GF-D8 (cell line): ENCODE data around the gene SRSF3.
A peak's percentile ranks its signal among the peaks of the same experiment; 100 is the strongest.
"Not testable (repeated sequence)": the region's sequence is repeated elsewhere in the genome, so short reads cannot be mapped to it uniquely, and the experiment has no call there.

ENCODE experiments used
- DNase-seq: peaks from one replicate; lab custom pipeline; 2025; lab: John Stamatoyannopoulos, UW

SRSF3 gene

GRCh38 chr6:36576578-36576977 is 17.6 kb upstream of the SRSF3 start:
- DNase-seq = no peak

DNA sequence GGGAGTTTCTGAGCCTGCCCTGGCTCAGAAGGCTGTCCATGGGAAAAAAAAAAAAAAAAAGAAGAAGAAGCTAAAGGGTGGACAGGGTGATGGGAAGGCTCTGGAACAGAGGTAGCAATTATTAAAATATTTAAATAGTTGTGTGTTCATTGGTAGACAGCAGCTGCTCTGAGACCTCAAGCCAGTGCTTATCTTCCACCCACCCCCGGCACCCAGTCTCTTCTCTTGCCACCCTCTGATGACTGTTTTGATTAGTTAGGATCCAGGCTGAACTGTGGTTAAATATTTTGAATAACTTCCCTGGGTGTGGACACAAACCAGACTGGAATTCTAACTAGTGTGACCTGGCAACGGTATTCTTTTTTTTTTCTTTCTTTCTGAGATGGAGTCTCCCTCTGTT is 16.9 kb upstream of the SRSF3 start:
- DNase-seq = no peak

GRCh38 chr6:36578030-36578429 is 16.1 kb upstream of the SRSF3 start:
- no peak for DNase-seq

- no peak for DNase-seq
Measured at GRCh38 chr6:36578431-36578830, 15.7 kb upstream of the SRSF3 start.

DNA sequence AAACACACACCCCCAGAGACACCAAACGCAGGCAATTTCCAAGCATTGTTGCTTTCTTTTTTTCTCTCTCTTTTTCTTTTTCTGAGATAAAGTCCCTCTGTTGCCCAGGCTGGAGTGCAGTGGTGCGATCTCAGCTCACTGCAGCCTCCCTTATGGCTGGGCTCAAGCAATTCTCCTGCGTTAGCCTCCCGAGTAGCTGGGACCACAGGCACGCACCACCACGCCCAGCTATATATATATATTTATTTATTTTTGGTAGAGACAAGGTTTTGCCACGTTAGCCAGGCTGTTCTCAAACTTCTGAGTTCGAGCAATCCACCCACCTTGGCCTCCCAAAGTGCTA is 14.0 kb upstream of the SRSF3 start:
- no peak for DNase-seq

DNA sequence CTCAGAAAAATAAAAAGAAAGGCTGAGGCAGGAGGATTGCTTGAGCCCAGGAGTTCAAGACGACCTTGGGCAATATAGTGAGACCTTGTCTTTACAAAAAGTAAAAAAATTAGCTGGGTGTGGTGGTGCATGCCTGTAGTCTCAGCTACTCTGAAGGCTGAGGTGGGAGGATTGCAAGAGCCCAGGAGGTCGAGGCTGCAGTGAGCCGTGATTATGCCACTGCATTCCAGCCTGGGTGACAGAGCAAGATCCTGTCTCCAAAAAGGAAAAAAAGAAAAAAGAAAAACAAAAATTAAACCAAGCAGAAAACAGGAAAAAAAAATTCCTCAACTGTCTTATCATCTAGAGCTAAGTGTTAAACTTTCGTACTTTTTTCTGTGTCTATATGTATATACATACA is 12.4 kb upstream of the SRSF3 start:
- no peak for DNase-seq

DNA sequence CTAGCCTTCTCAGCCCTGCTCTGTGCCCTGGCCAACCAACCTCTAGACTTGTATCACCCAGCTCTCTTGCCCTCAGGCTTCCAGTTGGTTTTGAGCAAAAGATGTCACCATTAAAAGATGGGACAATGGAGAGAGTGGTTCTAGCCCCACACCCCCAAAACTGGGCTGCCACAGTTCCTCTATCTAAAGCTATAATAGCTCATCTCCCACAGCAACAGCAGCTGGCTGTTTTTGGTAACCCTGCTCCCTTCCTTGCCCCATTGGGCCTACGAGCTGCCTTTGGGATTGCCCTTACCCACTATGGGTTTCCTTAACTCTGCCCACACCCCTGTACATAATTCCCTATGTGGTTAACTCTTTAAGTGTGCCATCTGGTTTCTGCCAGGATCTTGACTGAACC is 7.6 kb upstream of the SRSF3 start:
- DNase-seq = no peak

- DNase-seq = not testable (repeated sequence)
Measured at GRCh38 chr6:36589025-36589400, 5.1 kb upstream of the SRSF3 start.

DNA sequence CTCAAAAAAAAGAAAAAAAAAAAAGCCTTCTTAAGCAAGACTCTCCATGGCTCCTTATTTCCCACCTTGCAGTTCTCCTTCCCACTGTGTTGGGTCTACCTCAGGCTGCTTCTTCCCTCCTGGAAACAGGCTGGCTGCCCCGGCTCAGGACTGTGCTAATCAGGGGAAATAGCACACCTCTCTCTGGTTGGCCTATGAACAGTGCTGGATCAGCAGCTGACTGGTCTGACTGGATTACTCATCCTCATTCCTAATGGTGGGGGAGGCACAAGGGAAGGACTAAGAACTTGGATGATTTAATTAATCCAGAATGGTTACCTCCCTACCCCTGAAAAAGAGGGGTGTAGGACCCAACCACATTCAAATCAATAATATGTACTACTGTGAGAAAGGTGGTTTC is 3.9 kb upstream of the SRSF3 start:
- no peak for DNase-seq

GRCh38 chr6:36592221-36592655 is 1.9 kb upstream of the SRSF3 start:
- no peak for DNase-seq

GRCh38 chr6:36593569-36594028 is 563 bp upstream of the SRSF3 start:
- peak; percentile 70 for DNase-seq

DNA sequence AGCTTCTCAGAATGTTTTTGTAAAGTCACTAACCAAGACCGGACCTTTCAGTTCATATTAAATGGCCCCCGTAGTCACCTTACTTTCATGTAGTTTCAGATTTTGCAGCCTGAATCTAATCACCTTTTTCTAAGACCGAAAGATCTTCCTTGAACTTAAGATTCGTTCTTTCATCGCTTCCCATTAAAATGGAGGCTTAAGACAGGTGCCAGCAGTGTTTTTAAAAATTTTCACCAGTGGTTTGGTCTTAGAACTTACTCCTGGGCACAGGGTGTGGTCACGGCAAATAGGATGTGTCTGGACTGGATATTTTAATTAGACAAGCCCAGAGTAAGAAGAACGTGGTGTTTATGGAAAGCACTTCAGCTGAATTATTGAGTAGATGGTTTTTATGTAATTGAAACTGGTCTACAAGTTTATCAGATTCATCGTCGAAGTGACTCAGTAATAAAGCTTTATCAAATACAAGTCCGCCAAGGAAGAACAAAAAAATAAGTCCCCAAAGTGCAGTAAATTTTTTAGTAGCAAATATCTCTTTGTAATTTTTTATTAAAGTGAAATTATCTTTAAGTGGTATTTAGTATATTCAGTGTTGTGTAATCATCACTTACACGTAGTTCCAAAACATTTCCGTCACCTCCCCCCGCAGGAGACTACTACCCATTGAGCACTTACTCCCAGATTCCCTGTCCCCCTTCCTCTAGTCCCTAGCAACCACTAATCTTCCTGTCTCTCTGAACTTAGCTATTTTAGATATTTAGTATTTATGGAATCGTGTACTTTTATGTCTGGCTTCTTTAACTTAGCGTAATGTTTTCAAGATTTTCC is 868 bp downstream of the SRSF3 start:
- DNase-seq = peak; percentile 29

- DNase-seq = no peak
Measured at GRCh38 chr6:36596356-36596755, 2.2 kb downstream of the SRSF3 start.

DNA sequence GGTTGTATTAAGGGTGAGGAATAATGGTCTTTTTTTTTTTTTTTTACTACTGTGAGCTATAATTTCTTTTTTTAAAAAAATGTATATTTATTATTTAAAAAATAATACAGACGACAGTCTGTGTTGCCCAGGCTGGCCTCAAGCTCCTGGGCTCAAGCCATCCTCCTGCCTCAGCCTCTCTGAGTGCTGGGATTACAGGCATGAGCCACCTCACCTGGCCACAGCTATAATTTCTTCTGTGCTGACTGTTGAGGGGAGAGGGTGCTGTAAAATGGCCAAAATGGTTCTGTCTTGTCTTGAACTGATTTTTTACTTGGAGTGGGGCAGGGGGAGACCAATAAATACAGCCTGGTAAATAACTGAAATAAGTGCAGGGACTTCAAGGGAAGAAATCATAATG is 3.6 kb downstream of the SRSF3 start:
- DNase-seq = no peak

DNA sequence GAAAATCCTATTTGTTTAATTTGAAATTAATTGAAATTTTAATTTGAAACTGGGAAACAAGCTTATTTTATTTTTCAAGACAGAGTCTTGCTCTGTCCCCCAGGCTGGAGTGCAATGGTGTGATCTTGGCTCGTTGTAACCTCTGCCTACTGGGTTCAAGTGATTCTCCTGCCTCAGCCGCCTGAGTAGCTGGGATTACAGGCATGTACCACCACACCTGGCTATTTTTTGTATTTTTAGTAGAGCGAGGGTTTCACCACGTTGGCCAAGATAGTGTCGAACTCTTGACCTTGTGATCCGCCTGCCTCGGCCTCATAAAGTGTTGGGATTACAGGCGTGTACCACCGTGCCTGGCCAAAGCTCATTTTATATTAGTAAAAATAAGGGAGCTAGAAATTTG is 4.2 kb downstream of the SRSF3 start:
- DNase-seq = no peak

DNA sequence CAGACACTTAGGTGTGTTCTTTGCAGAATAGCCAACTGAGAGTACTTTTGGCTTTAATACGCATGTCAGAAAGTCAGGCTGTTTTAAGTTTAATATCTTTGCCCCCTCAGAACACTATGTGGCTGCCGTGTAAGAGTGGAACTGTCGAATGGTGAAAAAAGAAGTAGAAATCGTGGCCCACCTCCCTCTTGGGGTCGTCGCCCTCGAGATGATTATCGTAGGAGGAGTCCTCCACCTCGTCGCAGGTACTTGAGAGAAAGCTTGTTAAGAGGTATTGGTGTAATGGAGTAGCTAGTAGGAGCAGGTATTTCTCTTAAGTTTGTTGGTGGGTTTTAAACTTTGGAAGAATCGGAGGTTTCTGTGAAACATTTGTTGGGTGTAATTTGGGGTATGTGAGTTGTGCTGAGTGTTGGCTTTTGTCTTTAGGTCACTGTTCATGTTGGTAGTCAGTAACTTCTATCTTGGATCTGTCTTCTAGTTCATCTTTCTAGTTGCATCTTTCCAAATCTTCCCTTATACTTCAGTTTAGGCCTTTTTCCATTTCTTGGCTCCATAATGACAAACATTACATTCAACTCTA is 4.7 kb downstream of the SRSF3 start:
- DNase-seq = no peak

DNA sequence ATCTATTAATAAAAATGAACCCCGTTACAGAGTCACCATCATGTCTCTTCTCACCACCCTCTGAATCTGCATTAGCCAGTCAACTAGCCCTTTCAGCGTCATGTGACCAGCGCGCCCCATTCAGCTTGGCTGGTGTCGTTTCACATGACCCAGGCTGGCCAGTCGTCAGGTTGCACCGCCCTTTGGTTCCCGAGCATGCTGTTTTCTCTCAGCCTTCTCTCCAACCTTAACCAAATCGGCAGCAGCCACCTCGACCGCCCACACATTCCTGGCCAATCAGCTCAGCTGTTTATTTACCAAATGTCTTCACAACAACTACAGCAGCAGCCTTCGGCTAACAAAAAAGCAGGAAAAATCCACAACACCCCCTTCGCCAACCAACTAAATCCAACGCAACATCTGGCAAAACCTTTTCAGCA is 5.6 kb downstream of the SRSF3 start:
- DNase-seq = no peak

GRCh38 chr6:36600564-36601146 is 6.5 kb downstream of the SRSF3 start:
- no peak for DNase-seq

- DNase-seq = not testable (repeated sequence)
Measured at GRCh38 chr6:36601818-36602217, 7.7 kb downstream of the SRSF3 start.

DNA sequence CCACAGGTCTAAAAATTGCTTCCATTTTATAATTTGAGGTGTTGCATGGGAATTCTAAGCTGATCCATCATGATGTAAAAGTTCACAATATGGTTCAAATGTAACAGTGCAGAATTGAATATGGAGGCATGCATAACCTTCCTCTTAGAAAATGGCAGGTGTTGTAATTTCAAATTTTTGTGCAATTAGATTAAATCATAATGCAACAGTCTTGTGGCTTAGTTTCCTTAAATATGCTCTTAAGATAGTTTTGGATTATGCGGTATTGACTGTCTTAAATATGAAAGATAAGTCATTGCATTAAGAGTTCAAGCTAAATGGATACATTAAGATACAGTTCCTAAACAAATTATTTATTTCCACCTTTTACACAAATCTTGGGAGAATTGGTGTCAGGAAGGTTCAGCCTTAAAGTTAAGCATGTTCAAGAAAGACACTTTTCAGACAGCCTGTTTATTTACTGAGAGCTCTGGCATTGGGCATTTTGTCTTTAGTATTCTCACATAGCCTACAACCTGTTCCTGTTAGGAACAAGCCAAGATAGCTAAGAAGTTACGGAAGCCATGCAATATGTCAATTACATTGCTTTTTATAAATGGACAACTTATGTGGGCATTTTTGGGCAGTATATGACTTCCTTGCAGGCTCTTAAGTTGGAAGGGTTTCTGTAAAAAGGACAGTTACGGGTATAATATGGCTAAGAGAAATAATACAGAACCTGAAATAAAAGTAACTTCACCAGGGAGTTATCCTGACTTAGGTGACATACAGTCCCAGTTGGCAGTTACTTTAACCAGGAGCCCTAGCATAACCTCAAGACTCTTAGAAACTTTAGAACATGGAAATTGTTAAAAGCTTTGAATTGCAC is 9.3 kb downstream of the SRSF3 start:
- DNase-seq = no peak

GRCh38 chr6:36604090-36605060 is 10.2 kb downstream of the SRSF3 start:
- DNase-seq = no peak
